ENCODE results near the gene QKI.
"Not testable (repeated sequence)": the region's sequence is repeated elsewhere in the genome, so short reads cannot be mapped to it uniquely, and the experiment has no call there.

QKI gene

DNA sequence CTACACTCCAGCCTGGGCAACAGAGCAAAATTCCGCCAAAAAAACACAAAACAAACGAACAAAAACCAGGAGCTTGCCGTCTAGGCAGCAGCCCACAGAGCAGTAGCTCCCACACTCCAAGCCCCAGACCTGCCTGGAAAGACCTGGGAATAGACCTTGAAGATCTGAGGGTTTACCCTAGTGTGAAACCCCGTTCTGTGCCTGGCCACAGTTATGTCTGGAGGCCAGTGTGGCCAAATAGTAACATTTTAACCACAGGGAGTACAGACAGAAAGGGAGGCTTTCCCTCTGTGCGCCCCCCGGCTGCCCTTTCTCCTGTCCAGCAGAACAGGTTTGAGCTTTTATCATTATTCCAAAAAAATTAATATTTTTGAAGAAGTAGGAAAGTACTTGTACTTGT is 172.4 kb downstream of the QKI start:
- DNase-seq = no peak

DNA sequence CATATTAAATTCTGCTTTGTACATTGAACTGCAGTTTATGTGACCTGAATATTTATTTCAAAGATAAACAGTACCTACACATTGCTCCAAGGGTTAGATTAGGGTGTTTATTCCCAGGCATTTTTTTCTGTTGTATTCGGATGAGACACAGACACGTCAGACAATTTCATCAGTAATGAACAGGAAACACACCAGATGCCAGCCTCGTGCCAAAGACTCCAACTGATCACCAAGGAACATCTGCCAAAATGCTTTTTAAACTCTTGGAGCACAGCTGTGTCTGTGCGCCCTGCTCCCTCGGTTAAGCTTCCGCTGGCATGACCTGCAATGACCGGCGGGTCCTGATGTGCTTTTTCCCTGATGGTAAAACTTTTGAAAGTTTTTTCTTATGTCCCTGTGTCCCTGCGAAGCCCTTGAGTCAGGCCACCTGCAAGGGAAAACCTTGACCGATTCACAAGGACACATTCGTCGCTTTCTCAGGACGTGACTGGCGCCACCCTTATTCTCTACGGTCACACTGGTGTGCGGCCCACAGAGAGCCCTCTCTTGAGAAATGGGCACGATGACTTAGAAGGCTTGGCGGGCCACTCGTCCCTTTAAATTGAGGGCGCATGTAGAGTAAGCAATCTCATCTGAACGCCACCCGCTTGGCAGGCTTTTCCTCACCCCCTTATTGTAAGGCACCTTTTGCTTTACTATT is 173.9 kb downstream of the QKI start:
- DNase-seq = no peak

DNA sequence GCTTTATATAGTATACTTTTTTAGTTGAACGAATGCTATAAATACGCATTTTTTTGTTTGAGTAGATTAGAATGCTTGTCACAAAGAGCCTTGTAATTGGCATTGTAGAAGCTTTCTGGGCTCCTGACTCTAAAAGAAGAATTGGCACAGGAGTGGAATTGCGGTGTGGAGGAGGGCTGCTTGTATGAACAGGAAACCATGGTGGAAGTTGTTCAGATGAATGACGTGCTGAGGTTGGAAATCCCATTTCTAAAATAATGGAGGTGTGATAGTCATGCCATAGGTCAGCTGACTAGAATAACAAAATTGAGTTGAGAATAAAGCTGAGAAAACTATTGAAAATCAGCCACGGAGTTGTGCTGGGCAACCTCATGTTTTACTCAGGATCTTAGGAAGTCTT is 174.9 kb downstream of the QKI start:
- no peak for DNase-seq

DNA sequence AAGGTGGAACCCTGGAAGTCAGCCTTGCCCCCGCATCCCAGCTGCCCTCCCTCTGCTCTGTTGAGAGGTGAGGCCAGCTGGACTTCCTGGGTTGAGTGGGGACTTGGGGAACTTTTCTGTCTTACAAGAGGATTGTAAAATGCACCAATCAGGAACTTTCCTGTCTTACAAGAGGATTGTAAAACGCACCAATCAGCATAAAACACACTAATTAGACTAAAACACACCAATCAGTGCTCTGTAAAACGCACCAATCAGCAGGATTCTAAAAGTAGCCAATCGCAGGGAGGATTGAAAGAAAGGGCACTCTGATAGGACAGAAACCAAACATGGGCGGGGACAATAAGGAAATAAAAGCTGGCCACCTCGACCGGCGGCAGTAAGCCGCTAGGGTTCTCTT is 175.6 kb downstream of the QKI start:
- not testable (repeated sequence) for DNase-seq

DNA sequence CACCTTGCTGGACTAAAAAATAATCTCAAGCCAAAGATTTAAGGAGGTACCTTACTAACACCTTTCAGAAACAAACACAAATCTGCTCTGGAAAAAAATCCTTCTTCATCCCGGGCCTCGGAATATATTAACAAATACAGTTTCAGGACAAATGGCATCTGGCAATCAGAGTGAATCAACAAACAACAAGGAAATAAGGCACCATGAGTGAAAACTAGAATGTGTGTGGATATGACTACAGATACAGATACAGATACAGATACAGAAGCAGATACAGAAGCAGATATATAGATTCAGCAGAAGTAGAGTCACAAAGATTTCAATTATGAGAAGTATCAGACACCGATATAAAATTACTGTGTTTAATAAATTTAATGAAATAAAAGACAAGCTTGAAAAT is 178.4 kb downstream of the QKI start:
- no peak for DNase-seq

DNA sequence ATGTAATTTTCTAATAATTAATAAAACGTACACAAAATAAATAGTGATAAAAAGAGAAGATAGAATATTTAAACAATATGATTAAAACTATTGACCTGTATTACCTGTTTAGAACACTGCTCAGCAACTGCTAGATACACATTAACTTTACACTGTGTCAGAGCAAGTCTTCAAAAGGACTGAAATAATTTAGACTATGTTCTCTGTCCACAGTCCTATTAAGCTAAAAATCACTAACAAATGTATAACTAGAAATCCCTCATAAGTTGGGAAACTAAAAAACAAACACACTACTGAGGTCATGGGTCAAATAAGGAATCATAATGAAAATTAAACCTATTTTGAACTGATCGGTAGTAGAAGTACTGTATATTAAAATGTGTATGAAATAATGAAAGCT is 181.7 kb downstream of the QKI start:
- DNase-seq = no peak

DNA sequence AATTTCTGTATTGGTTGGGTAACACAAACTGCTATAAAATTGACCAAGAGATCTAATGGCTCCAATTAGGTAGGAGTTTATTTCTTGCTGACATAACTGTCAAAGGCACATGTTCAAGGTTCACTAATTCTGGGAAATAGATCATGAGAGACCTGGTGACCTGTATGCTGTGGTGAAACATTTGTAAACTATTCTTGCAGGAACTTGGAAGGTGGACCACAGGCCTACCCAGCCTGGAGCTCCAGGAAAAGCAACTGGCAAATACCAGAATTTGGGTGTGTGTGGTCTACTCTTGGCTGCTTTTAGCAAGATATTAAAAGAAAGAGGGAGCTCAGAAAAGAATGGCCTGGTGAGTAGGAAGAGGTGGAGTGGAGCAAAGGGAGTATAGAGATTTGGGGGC is 184.6 kb downstream of the QKI start:
- no peak for DNase-seq

DNA sequence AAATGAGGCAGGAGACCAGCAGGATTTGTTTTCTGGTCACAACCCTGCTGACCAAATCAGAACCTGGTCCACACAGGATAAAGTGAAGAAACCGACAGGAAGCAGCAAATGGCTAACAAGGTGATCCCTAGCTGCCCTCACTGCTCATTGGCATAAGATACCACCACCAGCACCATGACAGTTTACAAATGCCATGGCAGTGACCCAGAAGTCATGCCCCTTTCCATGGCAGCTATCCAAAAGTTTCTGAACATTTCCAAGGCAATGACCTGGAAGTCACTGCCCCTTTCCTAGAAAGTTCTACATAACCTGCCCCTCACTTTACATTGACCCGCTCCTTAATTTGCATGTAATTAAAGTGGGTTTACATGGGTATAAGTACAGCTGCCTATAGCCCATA is 185.2 kb downstream of the QKI start:
- no peak for DNase-seq

DNA sequence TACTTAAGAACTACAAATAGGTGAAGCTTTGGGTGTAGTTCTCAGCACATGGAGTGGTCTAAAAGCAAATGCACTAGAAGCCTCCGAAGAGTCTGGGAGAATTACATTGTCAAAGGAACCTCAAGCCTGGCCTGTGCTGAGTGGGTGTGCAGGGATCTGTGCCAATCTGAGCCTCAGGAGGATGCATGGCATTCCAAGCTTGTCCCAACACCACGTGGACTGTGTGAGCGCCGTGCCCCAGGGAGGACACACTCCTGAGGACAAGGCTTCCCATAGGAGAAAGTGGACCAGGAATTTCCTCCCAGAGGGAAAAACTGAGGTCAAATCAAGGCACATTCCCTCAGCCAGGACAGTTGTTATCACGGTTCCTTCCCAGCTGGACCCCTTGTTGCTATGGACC is 185.8 kb downstream of the QKI start:
- no peak for DNase-seq

DNA sequence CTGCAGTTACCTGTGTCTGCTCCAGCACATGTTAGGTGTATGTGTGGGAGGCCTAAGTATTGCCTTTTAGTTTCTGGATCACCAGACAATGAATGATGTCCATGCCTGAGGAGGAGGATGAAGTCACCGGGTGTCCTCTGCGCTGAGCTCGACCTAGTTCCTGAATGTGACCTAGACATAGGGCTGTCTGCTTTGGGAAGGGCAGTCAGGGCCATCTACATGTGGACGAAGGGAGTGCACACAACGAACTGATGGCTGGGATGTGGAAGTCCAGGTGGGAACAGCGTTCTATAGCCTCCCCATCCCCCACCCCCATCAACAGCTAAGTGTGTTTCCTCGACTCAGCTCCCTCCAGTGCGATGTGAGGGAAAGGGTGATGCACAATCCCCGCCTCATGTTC is 186.3 kb downstream of the QKI start:
- DNase-seq = no peak

DNA sequence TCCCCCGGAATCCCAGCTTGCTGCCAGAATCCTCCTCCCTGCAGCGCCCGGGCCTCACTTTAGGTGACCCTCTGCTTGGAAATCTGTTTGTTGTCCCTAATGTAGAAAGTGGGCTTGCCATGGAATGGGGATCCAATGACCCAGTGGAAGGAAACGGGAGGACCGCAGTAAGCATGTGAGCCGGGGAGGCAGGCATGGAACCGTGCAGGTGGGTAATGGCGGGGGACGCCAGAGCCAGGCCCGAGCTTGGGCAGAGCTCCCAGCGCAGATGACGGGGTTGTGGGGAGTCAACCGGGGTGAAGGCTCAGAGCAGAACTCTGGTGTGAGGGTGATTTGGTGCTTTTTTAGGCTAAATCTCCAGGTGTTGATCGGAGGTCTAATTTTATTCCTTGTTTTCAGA is 188.3 kb downstream of the QKI start:
- no peak for DNase-seq

DNA sequence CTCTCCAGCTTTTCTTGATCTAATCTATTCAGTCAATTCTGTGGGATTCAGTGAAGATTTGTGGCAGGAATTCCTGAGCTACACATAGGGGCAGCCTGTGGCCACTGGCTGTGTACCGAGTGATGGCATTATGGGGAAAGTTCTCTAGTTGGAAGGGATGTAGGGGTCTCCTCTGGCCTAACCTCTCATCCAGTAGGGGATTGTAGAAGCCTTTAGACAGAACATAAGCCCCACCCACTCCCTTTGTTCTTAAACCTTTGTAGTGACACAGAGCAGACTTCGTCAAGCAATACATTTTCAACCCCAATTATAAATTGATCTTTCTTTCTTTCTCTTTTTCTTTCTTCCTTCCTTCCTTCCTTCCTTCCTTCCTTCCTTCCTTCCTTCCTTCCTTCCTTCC is 188.9 kb downstream of the QKI start:
- DNase-seq = no peak

DNA sequence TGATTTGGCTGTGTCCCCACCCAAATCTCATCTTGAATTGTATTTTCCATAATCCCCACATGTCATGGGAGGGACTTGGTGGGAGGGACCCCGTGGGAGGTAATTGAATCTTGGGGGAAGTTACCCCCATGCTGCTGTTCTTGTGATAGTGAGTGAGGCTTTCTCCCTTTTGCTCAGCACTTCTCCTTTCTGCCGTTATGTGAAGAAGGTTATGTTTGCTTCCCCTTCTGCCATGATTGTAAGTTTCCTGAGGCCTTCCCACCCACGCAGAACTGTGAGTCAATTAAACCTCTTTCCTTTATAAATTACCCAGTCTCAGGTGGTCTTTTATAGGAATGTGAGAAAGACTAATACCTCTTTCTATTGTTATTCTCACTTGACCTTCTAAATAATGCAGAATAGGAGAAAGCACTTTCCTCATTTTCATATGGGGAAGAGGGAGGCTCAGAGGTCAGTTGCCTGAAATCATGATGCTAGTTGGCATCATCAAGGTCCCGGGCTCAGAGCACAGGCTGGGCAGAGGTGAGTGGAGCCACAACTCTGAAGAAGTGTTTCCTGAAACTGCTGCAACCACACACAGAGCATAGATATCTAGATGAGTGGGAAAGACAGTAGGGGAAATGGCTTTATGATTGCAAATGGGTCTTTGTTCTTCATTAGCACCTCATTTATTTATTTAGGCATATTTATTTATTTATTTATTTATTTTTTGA is 191.0 kb downstream of the QKI start:
- no peak for DNase-seq

DNA sequence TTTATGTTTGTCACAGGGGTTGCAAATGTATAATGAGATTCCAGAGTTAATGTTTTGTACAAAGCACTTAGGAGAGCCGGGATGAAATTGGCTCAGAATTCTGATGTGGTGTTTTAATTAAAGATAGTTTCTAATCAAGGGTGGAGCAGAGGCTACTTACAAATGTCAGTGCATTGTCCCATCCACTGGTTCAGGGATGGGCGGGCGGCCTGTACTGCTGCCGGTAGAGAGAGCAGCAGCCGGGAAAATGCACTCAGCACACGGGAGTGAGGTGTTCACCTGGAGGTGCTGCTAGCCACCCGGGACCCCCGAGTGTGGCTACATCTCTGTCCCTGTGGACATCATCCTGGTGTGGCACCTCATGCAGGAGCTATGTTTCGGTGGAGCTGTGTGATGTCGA is 193.3 kb downstream of the QKI start:
- DNase-seq = no peak

DNA sequence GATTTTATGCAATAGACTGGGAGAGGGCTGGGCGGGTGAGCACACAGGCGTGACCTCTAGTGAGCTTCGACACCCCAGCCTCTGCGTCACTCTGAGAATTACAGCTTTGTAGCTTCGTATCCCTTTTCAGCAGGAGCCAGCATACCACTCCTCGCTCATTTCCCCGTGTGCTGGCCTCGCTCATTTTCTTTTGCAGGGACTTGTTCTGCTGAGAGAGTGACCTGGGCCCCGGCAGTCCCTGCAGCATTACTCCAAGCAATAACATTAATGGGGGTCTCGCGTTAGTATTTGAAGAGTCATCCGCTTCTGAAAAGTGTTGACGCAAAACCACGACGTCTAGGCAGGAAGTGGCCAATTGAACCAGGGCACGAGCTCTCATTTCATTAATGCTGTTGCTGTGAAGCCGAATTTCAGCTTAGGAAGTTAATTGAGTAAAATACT is 193.7 kb downstream of the QKI start:
- DNase-seq = no peak

DNA sequence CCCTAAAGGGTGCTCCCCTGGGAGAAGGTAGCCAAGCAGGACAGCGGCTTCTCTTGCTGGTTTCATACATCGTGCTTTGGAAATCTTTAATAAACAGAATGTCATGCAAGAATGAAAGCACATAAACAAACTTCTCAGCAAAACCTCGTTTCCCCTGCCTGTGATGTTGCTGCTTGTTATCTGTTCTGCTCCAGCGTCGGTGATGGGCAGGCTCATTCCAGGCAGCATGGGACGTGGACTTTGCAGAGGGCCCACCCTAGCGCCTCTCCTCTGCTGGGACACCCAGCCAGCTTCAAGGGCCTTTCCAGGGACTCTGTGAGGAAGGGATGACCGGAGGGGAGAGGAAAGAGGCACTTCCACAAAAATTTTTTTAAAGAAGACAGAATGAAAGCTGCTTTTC is 197.7 kb downstream of the QKI start:
- DNase-seq = no peak

DNA sequence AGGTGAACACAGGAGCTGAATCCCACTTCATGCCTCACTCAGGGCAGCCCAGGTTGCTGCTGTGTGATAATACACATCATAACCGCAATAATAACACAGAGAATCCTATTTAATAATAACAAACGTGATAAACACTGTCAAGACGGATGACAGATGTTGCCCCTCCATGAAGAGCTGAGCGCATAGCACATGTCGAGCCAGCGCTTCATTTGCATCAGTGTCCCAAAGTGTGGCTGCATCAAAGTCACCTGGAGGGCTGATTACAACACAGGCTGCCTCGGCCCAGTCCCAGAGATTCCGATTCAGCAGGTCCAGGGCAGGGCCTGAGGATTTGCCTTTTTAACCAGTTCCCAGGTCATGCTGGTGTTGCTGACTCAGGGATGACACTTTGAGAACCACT is 198.5 kb downstream of the QKI start:
- DNase-seq = no peak

DNA sequence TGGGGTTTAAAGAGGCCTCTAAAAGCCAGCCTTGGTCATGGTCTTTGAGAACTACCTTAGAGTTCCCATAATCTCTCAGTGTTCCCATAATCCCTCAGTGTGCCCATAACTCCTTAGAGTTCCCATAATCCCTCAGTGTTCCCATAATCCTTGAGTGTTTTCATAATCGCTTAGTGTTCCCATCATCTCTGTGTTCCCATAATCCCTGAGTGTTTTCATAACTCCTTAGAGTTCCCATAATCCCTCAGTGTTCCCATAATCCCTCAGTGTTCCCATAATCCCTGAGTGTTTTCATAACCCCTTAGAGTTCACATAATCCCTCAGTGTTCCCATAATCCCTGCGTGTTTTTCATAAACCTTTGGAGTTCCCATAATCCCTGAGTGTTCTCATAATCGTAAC is 199.2 kb downstream of the QKI start:
- no peak for DNase-seq

DNA sequence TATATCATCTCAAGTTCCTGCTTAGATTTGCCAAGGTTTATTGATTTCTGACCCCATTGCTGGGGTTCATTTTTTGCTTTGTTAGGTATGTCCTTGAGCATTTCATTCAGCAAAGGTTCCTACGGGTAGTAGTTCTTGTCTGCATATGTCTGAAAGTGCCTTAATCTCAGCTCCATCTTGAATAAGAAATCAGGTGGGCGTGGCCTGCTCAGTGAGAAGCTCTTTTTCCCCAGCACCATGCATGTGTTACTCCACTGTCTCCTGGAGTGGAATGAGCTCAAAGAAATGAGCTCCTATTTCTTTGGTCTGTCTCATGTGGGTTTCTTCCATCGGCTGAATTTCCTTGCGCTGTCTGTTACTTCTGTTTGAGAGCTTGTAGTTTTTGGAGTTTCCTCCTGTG is 201.9 kb downstream of the QKI start:
- no peak for DNase-seq

DNA sequence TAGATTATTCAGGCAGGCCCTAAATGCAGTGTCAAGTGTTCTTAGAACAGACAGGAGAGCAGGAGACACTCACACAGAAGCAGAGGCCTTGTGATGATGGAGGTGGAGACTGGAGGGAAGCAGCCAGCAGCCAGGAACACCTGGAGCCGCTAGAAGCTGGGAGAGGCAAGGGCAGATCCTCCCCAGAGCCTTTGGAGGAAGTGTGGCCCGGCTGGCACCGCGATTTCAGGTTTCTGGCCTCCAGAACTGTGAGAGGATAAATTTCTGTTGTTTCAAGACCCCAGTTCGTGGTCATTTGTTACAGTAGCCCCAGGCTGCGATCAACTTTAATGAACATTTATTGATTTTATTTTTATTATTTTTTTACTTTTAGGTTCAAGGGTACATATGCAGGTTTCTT is 203.0 kb downstream of the QKI start:
- DNase-seq = no peak

DNA sequence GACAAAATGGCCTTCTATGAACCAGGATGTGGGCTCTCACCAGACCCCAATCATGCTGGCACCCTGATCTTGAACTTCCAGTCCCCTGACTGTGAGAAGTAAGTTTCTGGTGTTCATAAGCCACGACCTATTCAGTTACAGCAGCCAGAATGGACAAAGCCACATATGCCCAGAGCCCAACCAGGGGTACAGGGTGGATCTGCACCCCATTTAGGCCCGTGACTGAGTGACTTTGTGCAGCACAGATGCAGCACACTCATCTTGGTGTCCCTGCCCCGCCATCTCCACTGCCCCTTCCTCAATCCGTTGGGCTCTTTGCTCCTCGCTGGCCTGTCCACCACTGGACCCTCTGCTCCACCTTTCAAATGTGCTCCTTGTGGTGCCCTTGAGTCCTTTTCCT is 205.6 kb downstream of the QKI start:
- DNase-seq = no peak

DNA sequence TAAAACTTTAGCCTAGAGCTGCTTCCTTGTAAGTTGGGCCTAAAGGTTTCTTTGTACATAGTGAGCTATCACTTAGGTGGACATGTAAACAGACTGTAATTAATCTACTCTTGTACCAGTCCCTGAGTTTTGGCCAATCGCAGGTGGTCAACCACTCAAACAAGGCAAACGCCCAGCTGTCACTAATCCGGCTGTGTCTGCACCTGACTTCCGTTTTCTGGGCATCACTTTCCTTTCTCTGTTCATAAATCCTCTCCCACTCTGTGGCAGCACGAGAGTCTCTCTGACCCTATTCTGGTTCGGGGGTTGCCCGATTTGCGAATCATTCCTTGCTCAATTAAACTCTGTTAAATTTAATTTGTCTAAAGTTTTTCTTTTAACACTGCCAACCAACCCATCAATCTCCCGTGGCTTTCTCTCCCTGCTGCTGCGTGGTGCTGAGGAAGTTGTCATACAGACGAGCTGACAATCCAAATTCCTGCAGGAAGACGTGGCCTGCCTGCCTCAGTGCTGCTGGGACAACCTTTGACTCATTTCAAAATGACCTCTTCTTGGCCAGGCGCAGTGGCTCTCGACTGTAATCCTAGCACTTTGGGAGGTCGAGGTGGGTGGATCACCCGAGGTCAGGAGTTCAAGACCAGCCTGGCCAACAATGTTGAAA is 206.3 kb downstream of the QKI start:
- DNase-seq = no peak

DNA sequence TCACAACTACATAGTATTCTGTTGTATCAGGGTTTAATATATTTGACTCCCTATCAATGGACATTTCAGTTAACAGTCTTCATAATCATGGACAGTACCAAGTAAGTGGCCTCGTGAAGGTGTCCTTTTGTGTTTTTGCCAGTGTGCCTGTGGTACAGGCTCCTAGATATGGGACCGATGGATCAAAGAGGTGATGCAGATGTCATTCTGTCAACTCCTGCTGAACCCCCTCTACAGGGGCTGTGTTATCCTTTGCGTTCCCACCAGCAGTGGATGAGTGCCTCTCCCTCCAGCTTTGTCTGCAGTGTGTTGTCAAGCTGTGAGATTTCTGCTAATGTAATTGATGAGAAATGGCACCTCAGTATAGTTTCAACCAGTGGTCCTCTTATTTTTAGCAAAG is 210.7 kb downstream of the QKI start:
- DNase-seq = no peak

DNA sequence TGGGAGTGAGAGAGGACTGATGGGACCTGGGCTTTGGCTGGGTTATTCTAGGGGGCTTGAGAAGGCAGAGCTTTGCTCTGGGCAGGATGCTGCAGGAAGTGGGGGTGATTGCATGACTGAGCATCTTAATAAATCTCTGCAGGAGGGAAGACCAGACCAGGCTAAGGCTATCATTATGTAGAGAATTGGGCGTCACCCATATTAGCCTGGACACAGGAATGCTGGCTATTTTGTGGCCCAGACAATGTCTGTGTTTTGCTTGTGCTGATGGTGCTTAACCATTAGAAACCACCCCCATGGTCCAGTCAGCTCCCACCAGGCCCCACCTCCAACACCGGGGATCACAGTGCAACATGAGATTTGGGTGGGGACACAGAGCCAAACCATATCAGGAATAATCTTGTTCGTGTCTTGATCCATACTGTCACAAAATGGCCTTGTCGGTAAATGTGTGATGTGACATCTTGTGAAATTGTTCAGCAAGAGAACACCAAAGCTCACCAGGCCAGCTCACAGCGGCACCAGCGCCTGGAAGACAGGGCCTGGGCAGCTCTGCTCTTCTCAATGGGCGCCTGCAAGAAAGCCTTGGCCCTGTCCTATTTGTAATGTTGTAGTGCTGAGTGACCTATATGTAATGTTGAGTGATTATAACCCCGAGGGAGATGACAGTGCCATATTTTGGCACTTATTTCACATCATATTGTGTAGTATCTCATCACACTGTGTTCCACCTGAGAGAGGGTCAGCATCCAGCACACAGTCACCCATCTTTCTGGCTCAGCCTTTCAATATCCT is 211.8 kb downstream of the QKI start:
- DNase-seq = no peak

All from CD4-positive, alpha-beta T cell treated with Interleukin-12 subunit alpha and Interleukin-12 subunit beta, for 1 hour (primary cell).